Upper lobe of left lung (tissue), 4 donors: Measurements from ENCODE around the gene DGKI.

Experiments used
- CTCF ChIP-seq, 6 experiments: fragments of 450-650 bp in 4 of 6; fragments of 200-600 bp in 2 of 6; sonication (generic) in 2 of 6; IDR thresholded peaks; one replicate each; pipeline ENCODE4 v1.5.1; 2016 to 2019; ENCODE audit warnings: antibody characterized with exemption in 6 of 6
- POLR2AphosphoS5 ChIP-seq, 2 donors: sonication (generic); formaldehyde crosslinking; IDR thresholded peaks; one replicate each; pipeline ENCODE4 v1.5.1; 2017; ENCODE audit warnings: antibody characterized with exemption in 2 of 2

- TF ChIP-seq CTCF (IDR thresholded peaks at IDR 0.05) (no peak), POLR2AphosphoS5 (IDR thresholded peaks at IDR 0.05) (no peak)
Measured at GRCh38 chr7:137423321-137423720, 423.5 kb downstream of the DGKI start.
